Choroid plexus epithelial cell (primary cell): ENCODE measurements around the gene ZSCAN21.

ENCODE experiments used
- DNase-seq: peaks from one replicate; pipeline ENCODE4 v3.0.0-alpha.2; 2010; ENCODE audit warnings: low read depth
- H3K4me3 ChIP-seq: 2 replicates; pipeline ENCODE4 v1.5.1; 2011; ENCODE audit warnings: low read depth, mild to moderate bottlenecking, control low read depth, low read length, moderate library complexity
- TF ChIP-seq, protein P1 (sequence below): conservative IDR thresholded peaks from 2 replicates; pipeline ENCODE4 v1.5.1; 2011; ENCODE audit warnings: low read depth, mild to moderate bottlenecking, control low read depth, inconsistent platforms, low read length, moderate library complexity

Gene ZSCAN21

DNA sequence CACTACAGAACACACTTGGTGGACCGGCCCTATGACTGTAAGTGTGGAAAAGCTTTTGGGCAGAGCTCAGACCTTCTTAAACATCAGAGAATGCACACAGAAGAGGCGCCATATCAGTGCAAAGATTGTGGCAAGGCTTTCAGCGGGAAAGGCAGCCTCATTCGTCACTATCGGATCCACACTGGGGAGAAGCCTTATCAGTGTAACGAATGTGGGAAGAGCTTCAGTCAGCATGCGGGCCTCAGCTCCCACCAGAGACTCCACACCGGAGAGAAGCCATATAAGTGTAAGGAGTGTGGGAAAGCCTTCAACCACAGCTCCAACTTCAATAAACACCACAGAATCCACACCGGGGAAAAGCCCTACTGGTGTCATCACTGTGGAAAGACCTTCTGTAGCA lies 14.6 kb downstream of the ZSCAN21 start:
- no peak overlapping the region for H3K4me3 ChIP-seq
- DNase-seq = no peak
- TF ChIP-seq, protein P1, sequence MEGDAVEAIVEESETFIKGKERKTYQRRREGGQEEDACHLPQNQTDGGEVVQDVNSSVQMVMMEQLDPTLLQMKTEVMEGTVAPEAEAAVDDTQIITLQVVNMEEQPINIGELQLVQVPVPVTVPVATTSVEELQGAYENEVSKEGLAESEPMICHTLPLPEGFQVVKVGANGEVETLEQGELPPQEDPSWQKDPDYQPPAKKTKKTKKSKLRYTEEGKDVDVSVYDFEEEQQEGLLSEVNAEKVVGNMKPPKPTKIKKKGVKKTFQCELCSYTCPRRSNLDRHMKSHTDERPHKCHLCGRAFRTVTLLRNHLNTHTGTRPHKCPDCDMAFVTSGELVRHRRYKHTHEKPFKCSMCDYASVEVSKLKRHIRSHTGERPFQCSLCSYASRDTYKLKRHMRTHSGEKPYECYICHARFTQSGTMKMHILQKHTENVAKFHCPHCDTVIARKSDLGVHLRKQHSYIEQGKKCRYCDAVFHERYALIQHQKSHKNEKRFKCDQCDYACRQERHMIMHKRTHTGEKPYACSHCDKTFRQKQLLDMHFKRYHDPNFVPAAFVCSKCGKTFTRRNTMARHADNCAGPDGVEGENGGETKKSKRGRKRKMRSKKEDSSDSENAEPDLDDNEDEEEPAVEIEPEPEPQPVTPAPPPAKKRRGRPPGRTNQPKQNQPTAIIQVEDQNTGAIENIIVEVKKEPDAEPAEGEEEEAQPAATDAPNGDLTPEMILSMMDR = no peak

- TF ChIP-seq, protein P1 = no peak
- H3K4me3 ChIP-seq = no peak overlapping the region
- peak; percentile 68 for DNase-seq
Observed at GRCh38 chr7:100065452-100066186, 16.0 kb downstream of the ZSCAN21 start.

GRCh38 chr7:100066953-100067352 lies 17.4 kb downstream of the ZSCAN21 start:
- TF ChIP-seq, protein P1 = no peak
- no peak overlapping the region for H3K4me3 ChIP-seq
- no peak for DNase-seq

DNA sequence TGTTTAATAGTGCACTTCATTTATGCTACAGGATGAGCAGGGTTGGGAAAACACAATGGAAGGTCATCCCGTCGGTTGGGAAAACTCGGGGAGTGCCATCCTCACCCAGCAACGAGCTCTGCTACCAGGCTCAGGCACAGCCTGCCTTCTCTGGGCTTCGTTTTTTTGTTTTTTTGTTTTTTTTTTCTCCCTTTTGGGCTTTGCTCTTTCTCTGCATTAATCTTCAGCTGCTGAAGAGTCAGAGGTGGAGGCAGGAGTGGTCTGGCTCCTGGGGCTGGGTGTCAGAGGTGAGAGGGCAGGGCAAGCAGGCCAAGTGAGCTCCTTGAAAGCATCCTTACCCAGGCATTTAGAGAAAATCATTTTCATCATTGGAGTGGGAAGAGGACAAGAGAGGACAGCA lies 20.4 kb downstream of the ZSCAN21 start:
- TF ChIP-seq, protein P1 = no peak
- H3K4me3 ChIP-seq = no peak overlapping the region
- no peak for DNase-seq

GRCh38 chr7:100071018-100071723 lies 21.6 kb downstream of the ZSCAN21 start:
- no peak overlapping the region for H3K4me3 ChIP-seq
- DNase-seq = no peak
- TF ChIP-seq, protein P1 = no peak

DNA sequence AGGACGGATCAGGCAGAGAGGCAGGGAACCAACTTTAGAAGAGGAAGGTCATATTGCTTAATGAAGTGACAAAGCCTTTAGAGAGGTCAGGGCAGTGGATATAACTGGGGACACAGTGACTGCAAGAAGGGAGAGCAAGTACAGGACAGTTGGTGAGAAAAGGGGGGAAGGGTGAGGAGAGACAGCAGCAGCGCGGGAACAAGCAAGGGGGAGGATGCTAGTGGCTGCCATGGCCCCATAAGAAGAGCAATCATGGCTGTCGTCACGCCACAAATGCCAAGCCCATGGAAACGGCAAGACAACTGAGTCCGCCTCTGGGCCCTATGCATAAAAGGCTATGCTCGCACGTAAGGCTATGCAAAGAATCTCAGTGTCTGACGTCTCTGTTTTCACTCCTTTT lies 22.9 kb downstream of the ZSCAN21 start:
- no peak overlapping the region for H3K4me3 ChIP-seq
- TF ChIP-seq, protein P1 = no peak
- DNase-seq = no peak

- no peak overlapping the region for H3K4me3 ChIP-seq
- TF ChIP-seq, protein P1 = no peak
- DNase-seq = no peak
Observed at GRCh38 chr7:100074841-100075240, 25.3 kb downstream of the ZSCAN21 start.
